SK-N-DZ (cell line): ENCODE measurements around the gene FBXO41.
"Not testable (repeated sequence)": the region's sequence is repeated elsewhere in the genome, so short reads cannot be mapped to it uniquely, and the experiment has no call there.

Experiments
- DNase-seq: peaks from one replicate; pipeline ENCODE4 v3.0.0-alpha.2; 2015; ENCODE audit warnings: low spot score

Gene FBXO41

DNA sequence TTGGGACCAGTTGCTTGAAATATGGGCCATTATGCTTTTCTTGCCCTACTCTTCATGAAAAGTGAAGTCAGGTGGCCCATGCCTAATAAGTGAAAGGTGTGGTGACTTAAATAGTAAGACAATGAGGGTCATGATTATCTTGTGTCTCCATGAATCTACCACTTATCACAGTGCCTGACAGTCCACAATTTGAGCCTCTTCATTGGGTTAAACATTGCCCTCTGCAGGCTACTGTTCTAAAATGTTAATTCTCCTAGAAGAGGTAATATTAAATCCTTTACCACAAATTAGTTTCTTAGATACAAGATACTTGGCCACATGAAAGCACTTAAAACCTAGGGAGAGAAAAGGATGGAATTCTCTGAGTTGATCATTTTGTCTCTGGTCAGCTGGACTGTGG lies 5.0 kb upstream of the FBXO41 start:
- DNase-seq, result no peak

DNA sequence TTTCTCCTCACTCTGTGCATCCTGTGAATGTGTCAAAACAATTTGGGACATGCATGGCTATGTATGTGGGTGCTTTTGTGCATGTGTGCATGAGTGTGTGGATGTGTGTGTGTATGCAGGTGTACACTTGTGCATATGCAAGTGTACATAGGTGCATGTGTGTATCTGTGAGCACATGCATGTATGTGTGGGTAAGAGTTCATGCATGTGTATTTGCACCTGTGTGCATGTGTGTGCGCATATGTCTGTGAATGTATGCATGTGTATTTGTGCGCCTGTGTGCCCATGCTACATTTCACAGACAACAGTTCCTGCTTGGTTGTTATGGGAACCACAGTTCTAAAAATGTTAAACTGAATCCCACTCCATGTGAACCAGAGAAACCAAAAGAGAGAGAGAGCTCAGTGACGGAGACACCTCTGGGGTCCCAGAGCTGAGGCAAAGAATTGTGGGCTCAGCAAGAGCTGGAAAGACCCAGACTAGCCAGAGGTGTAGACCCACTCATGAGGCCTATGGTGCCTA lies 1.9 kb upstream of the FBXO41 start:
- DNase-seq, result no peak

DNA sequence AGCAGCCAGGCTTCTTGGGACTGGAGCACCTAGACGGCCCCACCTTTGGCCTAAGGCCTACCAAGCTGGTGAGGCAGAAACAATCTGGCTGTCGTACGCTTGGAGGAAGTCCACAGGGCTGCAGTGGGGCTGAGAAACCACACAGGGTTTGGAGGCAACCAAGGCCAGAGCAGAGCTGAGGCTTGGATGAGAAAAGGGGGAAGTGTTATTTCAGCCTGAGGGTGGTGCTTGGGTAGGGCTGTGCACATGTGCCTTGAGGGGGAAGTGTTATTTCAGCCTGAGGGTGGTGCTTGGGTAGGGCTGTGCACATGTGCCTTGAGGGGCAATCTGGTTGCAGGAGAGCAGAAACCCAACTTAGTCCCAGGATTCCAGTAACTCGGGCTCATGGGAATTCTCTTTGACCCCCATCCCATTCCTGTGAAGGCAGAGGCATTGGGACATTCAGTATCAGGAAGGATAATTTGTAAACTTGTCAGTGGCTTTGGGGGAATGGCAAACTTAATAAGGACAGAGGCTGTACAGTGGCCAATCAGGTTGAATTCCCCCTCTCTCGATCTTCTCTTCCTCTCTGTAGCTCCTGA lies 971 bp upstream of the FBXO41 start:
- peak; percentile 33 for DNase-seq

GRCh38 chr2:73283545-73284295 lies 558 bp downstream of the FBXO41 start:
- DNase-seq, result peak; percentile 40

GRCh38 chr2:73282924-73283544 lies 1.2 kb downstream of the FBXO41 start:
- no peak for DNase-seq

DNA sequence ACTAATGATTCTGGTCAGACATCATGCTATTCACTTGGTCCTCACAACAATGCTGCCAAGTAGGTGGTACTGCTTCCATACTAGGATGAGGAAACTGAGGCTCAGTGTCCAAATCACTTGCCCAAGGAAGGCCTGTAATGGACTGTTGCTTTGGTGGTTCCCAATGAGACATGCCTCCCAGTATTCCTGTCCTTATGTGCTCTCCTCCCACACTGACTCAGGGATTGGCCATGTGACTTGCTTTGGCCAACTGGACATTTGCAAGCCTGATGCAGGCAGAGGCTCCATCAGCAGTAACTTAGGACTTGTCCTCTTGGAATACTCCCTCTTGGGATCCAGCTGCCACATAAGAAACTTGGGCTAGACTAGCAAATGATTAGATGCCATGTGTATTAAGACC lies 3.0 kb downstream of the FBXO41 start:
- DNase-seq, result no peak

GRCh38 chr2:73279852-73280251 lies 4.4 kb downstream of the FBXO41 start:
- no peak for DNase-seq

DNA sequence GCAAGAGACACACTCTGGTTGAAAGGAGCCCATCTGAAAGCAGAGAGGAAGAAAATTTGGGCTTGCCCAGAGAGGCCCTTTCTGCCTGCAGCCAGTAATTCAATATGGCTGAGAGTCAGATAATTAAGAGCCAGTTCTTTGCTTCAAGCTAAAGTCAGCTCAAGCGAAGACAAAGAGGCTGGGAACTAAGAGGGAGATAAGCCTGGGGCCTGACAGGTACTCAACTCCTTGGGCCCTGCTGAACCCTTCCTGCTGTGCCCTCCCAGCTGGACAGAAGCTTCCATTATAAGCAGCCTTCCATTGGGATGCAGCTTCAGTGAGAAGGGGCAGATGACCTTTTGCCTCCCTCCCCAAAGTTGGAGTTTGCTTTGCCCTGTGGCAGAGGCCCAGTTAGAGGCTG lies 12.0 kb downstream of the FBXO41 start:
- no peak for DNase-seq

GRCh38 chr2:73269686-73270465 lies 14.4 kb downstream of the FBXO41 start:
- no peak for DNase-seq

DNA sequence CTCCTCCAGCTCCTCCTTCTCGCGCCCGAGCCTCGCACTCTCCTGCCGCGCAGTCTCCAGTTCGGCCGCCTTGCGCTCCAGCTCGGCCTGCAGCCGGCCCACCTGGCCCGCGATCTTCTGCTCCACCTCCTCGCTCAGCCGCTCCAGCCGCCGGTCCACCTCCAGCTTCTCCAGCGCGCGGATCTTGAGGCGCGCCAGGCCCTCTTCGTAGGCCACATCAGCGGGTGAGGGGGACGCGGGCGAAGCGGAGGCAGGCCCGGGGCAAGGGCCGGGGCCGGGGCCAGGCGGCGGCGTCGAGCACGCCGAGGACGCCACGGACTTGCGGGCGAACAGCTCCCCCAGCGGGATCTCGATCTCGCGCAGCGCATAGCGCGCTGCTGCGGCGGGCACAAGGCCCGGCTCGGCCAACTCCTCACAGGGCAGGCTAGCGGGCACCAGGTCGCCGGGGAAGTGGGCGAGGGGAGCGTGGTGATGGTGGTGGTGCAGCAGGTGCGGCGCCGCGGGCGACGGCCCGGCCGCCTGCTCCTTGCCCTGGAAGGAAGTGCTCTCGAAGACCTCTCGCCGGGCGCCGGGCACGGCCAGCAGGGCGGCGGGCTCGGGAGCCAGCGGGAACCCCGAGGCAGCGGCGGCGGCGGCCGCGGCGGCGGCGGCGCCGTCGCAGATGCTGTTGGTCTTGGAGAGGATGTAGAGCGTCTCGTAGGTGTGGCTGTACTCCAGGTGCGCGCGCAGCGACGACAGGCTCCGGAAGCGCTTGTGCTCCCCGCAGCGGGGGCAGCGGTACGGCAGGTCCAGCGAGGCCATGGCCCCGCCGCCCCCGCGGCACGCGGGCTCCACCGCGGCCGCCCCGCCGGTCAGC lies 15.2 kb downstream of the FBXO41 start:
- no peak for DNase-seq

DNA sequence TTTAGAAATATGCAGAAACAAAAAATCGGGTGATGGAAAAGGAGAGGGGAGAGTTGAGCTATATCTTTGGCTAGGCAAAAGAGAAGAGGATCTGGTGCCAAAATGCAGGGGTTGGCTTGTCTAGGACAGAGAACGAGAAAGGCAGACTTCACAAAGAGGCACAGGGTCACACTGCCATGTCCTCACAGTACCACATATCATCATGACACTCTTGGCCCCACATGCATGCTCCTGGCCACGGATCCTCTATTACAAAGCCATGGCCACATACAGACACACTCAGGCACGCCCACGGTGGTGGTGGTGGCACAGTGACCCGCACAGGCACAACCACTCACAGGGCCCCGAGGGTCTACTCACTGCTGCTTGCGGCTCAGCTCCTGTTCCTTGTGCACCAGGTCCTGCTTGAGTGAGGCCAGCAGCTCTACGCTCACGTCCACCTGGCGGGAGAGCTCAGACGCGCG lies 15.9 kb downstream of the FBXO41 start:
- DNase-seq, result no peak

DNA sequence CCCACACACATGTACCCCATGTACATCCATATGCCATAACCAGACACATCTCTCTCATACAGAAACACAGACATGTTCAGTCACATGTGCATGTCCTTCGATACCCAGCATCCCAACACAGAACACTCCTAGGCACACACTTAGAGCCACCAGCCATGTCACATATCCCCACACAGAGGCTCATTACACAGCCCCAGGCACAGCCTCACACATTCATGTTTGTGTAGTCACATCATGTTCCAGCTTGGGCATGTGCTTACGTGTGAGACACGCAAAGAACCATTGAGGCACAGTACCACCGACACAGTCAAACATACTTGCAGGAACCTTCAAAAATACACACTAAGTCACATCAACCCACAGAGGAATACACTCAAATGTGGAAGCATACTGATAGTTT lies 17.3 kb downstream of the FBXO41 start:
- no peak for DNase-seq

- no peak for DNase-seq
These were observed 18.0 kb downstream of the FBXO41 start for GRCh38 chr2:73266061-73266901.

GRCh38 chr2:73265298-73266060 lies 18.8 kb downstream of the FBXO41 start:
- DNase-seq, result no peak

DNA sequence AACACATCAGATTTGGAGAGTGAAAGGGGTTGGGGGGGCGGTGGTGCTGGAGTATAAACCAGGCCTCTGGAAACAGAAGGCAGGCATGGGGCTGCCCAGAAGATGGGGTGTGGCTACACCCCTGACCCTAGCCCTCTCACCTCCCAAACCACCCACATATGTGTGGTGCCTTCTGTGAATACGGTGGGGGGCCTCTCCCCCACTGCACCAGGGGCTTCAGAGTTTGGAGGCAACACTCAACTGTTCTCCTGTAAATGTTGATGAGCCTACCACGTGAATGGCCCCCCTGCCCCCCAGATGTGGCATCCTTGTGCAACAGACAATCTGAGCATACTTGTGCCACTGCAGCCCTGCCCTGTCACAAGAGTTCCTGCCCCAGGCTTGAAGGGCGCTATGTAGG lies 19.5 kb downstream of the FBXO41 start:
- no peak for DNase-seq

DNA sequence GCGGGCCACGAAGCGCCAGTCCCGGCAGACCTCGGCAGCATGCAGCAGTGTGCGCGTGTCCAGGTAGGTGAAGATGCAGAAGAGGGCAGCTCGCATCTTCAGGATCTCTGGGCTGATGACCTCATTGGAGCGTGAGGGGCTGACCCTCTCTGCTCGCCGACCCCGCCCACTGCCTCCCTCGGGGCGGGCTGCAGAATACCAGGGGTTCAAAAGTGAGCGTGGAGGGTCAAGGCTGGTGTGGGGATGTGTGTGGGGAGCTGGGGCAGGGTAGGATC lies 20.0 kb downstream of the FBXO41 start:
- DNase-seq, result no peak

DNA sequence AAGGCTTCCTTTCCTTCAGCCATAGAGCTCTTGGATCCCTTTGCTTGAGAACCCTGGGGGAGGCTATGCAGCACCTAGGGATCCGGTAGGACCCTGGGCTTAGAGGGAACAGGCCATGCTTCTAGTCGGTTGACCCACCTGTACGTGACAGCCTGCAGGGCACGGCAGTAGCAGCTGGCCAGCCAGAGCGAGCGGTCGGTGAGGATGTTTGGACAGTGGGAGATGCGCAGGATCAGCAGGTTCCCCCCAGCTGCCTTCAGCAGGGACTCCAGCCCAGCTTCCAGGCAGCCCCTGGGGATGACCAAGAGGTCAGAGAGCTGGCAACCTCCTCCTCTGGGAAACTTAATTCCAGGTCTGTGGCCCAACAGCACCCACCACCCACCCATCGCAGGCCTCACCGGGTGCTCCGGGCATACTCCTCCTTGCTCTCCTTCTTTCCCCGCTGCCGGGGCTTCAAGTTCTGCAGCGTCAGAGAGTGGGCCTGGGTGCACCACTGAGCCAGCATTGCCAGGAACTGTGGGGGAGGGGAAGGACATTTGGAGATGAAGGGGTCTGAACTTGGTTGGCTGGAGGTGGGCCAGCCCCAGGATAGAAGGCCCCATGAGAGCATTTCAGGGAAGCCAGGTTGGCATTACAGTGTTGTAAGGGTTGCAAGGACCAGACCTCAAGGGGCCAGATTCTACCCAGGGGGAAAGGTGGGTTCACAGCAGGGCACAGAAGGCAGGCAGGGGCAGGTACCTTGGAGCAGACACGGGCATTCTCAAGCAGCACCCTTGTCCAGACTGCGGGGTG lies 20.5 kb downstream of the FBXO41 start:
- no peak for DNase-seq

DNA sequence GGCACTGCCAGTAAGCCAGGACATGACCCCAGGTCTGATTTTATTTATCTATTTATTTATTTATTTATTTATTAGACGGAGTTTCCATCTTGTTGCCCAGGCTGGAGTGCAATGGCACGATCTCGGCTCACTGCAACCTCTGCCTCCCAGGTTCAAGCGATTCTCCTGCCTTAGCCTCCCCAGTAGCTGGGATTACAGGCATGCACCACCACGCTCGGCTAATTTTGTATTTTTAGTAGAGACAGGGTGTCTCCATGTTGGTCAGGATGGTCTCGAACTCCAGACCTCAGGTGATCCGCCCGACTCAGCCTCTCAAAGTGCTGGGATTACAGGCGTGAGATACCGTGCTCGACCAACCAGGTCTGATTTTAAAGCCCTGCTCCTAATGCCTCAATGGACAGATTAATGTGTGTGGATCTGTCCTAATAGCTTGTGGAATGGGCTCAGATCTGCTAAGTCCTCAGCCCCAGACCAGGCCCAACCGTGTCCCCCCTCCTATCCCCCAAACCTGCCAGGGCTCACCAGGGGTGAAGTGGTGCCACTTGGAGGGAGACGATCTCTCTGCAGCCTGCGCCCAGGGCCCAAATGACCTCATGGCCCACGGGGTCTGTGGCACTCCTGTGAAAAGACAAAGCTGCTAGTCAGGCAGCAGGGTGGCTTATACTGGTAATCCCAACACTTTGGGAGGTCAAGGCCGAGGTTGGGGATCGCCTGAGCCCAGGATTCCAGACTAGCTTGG lies 21.4 kb downstream of the FBXO41 start:
- DNase-seq, result not testable (repeated sequence)
